Endothelial cell of umbilical vein (primary cell): ENCODE data around the gene GNG2.

Source experiments
- CTCF ChIP-seq, 2 donors: IDR thresholded peaks; 1 replicate in 1 of 2; 2 replicates in 1 of 2; pipeline ENCODE4 v1.5.1; 2011; ENCODE audit warnings: low read length in 2 of 2, mild to moderate bottlenecking in 2 of 2, moderate library complexity in 2 of 2, control low read depth in 1 of 2, inconsistent platforms in 1 of 2, low read depth in 1 of 2; ENCODE audit not compliant: insufficient read depth in 1 of 2; ENCODE audit errors: extremely low read depth in 1 of 2
- JUN ChIP-seq: IDR thresholded peaks from 2 replicates; pipeline ENCODE4 v1.6.1; 2011; ENCODE audit warnings: borderline replicate concordance, low read depth; ENCODE audit not compliant: insufficient read length, insufficient read depth

- TF ChIP-seq JUN (no peak), CTCF (IDR thresholded peaks at IDR 0.05; ENCODE audit: extremely low read depth in 1 of 2, insufficient read depth in 1 of 2, low read depth in 1 of 2, low read length in 2 of 2) (no peak)
These were observed 145.2 kb downstream of the GNG2 start for GRCh38 chr14:52005625-52006024.
